Mammary epithelial cell (primary cell): ENCODE results near the gene TENM3.

ENCODE experiments used
- CTCF ChIP-seq, 2 donors: IDR thresholded peaks in 1 of 2; conservative IDR thresholded peaks in 1 of 2; 2 replicates each; pipeline ENCODE4 v1.5.1; 2011 to 2012; ENCODE audit warnings: inconsistent platforms in 2 of 2, low read length in 2 of 2, mild to moderate bottlenecking in 2 of 2, control low read depth in 1 of 2, low read depth in 1 of 2; ENCODE audit not compliant: insufficient read depth in 1 of 2; ENCODE audit errors: extremely low read depth in 1 of 2
- EZH2 ChIP-seq: IDR thresholded peaks from 2 replicates; pipeline ENCODE4 v1.6.1; 2012; ENCODE audit warnings: low read length, inconsistent platforms, borderline replicate concordance

- TF ChIP-seq CTCF (conservative IDR thresholded peaks at IDR 0.05 in 1 of 2, IDR thresholded peaks at IDR 0.05 in 1 of 2; ENCODE audit: extremely low read depth in 1 of 2, insufficient read depth in 1 of 2, low read depth in 1 of 2, low read length in 2 of 2) (no peak), EZH2 (no peak)
Measured at GRCh38 chr4:182704948-182705347, 461.7 kb downstream of the TENM3 start.
